Activated CD8-positive, alpha-beta T cell treated with anti-CD3 and anti-CD28 coated beads for 36 hours (primary cell): Measurements from ENCODE around the gene SCP2. TPM values are rescaled to one million over a fixed set of nuclear protein-coding genes. Genes with fewer than 3 reads are reported as not detected.

ENCODE experiments used
- ATAC-seq: fragments of 200-7000 bp; cut with Tn5 transposase; one replicate; pipeline ENCODE4 v1.10.0; 2021; ENCODE audit warnings: mild to moderate bottlenecking, moderate library complexity
- CTCF ChIA-PET: fragments of 350-600 bp; sonication (Branson Sonifier 250); formaldehyde crosslinking; loops from one replicate; lab custom pipeline; 2021; ENCODE audit warnings: antibody characterized with exemption; lab: Charles Lee
- POLR2A ChIA-PET: fragments of 350-600 bp; sonication (Branson Sonifier 250); formaldehyde crosslinking; loops from one replicate; lab custom pipeline; 2021; ENCODE audit warnings: antibody characterized with exemption; lab: Charles Lee
- DNase-seq: peaks from one replicate; pipeline ENCODE4 v3.0.0-alpha.2; 2020
- H3K27ac Mint-ChIP-seq: one replicate; pipeline ENCODE4 v1.8.0; 2021; ENCODE audit warnings: mild to moderate bottlenecking, mixed read lengths
- H3K27me3 Mint-ChIP-seq: one replicate; pipeline ENCODE4 v1.8.0; 2021; ENCODE audit warnings: mixed read lengths
- H3K36me3 Mint-ChIP-seq: one replicate; pipeline ENCODE4 v1.8.0; 2021; ENCODE audit warnings: low read depth, mixed read lengths
- H3K4me1 Mint-ChIP-seq: one replicate; pipeline ENCODE4 v1.8.0; 2021; ENCODE audit warnings: low read depth, mixed read lengths
- H3K4me3 Mint-ChIP-seq: one replicate; pipeline ENCODE4 v1.8.0; 2021; ENCODE audit warnings: mild to moderate bottlenecking, moderate library complexity, mixed read lengths
- H3K9me3 Mint-ChIP-seq: one replicate; pipeline ENCODE4 v1.8.0; 2021; ENCODE audit warnings: mixed read lengths
- intact Hi-C: fragments of 100-400 bp; cut with micrococcal nuclease; formaldehyde crosslinking; loops from one replicate; pipeline ENCODE4 v1.10.0; 2022
- microRNA-seq: library from miRNA; unstranded; fragments of <30 nt; microRNA quantifications from one replicate; pipeline ENCODE4 v1.2.0, GENCODE V29; 2022; ENCODE audit warnings: borderline microRNAs expressed, borderline replicate concordance
- total RNA-seq, 2 experiments: library from RNA; stranded (reverse); gene quantifications; one replicate each; pipeline ENCODE4 v1.2.3, GENCODE V29; 2021
- TF ChIP-seq, protein P1 (sequence below): fragments of 200-600 bp; IDR thresholded peaks from one replicate; pipeline ENCODE4 v1.8.0; 2022; ENCODE audit warnings: antibody characterized with exemption, mild to moderate bottlenecking

Gene SCP2
- total RNA-seq, 2 experiments from 2014 or later = 60.7 to 66.8 TPM

DNA sequence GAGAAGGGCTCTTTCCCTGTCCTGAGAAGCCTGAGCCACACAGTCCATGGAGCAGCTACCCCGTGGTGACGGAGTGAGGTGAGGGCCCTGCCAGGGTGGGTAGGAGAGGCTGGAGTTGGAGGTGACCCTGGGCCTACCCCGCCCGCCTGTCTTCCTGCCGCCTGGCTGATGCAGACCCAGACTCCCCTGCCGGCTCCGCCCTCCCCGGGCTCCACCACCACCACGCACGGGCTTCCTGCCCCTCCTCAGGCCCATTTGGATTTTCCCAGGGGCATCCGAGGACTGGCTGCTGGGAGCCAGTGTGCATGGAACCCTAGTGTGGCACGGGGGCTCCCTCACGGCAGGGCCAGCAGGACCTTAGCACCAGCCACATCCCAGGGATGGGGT is 167.4 kb downstream of the SCP2 start:
- no peaks in the 10 kb centered on the region for H3K9me3 Mint-ChIP-seq
- ATAC-seq (no peak), DNase-seq (no peak)
- POLR2A ChIA-PET = no interaction called here
- H3K27ac Mint-ChIP-seq = no peak overlapping the region
- TF ChIP-seq, protein P1, sequence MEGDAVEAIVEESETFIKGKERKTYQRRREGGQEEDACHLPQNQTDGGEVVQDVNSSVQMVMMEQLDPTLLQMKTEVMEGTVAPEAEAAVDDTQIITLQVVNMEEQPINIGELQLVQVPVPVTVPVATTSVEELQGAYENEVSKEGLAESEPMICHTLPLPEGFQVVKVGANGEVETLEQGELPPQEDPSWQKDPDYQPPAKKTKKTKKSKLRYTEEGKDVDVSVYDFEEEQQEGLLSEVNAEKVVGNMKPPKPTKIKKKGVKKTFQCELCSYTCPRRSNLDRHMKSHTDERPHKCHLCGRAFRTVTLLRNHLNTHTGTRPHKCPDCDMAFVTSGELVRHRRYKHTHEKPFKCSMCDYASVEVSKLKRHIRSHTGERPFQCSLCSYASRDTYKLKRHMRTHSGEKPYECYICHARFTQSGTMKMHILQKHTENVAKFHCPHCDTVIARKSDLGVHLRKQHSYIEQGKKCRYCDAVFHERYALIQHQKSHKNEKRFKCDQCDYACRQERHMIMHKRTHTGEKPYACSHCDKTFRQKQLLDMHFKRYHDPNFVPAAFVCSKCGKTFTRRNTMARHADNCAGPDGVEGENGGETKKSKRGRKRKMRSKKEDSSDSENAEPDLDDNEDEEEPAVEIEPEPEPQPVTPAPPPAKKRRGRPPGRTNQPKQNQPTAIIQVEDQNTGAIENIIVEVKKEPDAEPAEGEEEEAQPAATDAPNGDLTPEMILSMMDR = no peak
- H3K4me3 Mint-ChIP-seq = no peak overlapping the region
- CTCF ChIA-PET = interaction anchor here (0.9 kb wide), 1 partner anchor 86 kb away, joined by 3 read pairs; no protein-coding TSS in a partner anchor
- no peaks in the 10 kb centered on the region for H3K36me3 Mint-ChIP-seq
- no peaks in the 10 kb centered on the region for H3K4me1 Mint-ChIP-seq
- no peaks in the 10 kb centered on the region for H3K27me3 Mint-ChIP-seq
- intact Hi-C loops = no loop called here

Small RNA genes lying within 50 kb of the gene (microRNA-seq; reads per million reads assigned to microRNA genes)
- gene MIR1273F = not detected
- gene MIR1273G = not detected
- not detected for gene MIR5095

Other genes with a start within 250 kb of the SCP2 start
- 10 to 100 TPM; 16.3 to 17.6 TPM for gene COA7, start 228.9 kb upstream of the SCP2 start, total RNA-seq
- 10 to 100 TPM; 10.8 to 10.9 TPM for gene ZYG11B, start 200.8 kb upstream of the SCP2 start, total RNA-seq
- under 1 TPM; 0.13 to 0.16 TPM for gene ZYG11A, start 84.5 kb upstream of the SCP2 start, total RNA-seq
- gene ECHDC2, start 5.5 kb upstream of the SCP2 start, total RNA-seq = 10 to 100 TPM; 32.6 to 36.4 TPM
- gene PODN, start 134.9 kb downstream of the SCP2 start, total RNA-seq = not detected
- gene SLC1A7, start 215.4 kb downstream of the SCP2 start, total RNA-seq = not detected